GM18873 (cell line): Measurements from ENCODE around the gene SH3TC2.

Source experiments
- ATAC-seq: cut with Tn5 transposase; IDR thresholded peaks from one replicate; pipeline ENCODE4 v1.9.1; 2021; ENCODE audit warnings: mild to moderate bottlenecking, moderate library complexity, moderate number of reproducible peaks; ENCODE audit not compliant: unreplicated experiment, low FRiP score

SH3TC2 gene

DNA sequence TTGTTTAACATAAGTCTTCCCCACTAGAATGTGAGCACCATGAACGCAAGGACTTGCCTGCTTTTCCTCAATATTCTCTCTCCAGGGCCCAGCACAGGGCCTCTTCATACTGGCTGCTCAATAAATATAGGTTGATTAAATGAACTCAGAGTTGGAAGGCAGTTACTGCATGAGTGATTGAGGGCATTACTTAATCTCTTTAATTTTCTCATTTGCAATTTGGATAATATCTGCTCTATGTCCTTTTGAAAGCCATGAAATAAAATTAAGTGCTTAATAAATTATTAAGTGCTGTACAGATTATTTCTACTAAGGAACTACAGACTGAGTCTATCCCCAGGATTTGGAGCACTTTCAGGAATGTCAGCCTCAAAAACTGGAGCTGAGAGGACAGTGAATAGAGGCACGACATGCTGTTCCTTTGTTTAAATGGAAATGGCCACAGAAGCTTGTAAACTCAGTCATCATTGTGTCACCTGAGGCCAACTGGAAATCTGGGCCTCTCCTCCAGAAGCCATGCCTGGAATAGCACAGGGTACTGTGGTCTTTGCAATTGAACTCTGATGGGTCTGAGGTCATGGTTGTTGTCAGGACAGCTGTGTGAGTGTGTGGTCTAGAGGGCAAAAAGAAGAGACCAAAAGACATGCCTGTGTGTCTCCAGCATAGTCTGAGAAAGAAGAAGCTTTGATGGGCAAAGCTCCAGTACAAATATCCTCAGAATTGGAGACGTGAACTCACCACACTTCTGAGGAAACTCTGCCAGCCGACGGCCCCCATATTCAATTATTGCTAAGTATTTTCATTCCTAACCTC is 86.1 kb downstream of the SH3TC2 start:
- no peak for ATAC-seq

DNA sequence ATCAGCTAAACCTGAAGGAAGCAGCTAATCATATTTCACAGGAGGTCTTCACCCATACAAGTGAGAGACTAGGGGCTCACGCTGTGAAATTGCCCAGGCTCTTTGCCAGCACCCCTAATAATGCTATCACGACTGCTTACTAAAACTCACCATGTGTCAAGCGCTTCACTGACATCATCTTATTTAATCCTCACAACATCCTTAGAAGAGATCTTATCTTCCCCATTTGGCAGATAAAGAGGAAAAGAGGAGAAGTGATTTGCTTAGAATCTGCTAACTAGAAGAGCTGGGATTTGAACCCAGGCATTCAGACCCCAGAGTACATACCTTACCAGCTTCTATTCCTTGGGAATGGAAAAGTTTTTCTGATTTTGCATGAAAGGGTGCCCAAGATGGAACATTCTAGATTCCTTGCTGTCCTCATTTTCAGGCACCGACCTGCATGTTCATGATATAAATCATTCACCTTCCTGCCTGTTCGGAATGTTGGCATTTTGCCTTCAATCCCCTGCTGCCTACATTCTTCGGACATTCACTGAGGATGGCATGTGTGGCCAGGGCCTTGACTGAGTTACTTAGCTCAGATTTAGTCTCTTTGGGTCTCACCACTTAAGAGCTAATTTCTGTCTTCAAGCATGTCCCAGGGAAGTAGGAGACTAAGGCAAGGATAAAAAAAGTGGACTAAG is 88.1 kb downstream of the SH3TC2 start:
- no peak for ATAC-seq

DNA sequence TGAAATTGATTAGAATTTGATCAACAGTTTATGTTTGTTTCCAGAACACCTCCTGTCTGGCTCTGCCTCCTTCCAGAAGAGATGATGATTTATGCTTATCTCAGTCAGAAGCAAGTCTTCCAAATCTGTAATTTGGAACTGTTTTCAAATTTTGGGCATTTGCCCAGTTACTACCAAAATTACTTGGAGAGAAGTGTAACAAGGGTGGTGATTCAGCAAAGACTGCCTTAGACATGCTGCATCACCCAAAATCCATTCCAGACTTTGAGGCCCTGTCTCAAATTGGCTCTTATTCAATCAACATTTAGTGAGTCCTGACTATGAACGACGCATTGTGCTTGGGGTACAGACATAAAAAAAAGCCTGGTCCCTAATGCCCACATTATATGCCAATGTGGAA is 89.4 kb downstream of the SH3TC2 start:
- ATAC-seq: no peak

DNA sequence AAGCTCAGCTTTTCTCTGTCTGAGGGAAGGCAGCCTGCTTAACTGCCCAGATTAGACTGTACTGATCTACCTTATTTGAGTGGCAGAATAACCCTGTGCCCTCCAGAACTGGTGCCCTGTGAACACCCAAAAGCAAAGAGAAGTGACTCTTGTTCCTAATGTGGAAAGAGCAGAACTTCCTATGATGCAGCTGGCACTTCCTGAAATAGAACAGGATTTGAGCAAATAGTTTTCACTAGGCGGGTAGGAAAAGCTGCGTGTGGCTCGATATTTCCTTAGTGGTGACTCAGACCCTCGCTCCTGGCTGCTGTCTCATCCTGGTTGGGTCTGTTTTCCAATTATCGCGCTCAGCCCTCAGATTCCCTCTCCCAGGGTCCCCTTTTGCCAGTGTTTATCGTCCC is 89.9 kb downstream of the SH3TC2 start:
- no peak for ATAC-seq

DNA sequence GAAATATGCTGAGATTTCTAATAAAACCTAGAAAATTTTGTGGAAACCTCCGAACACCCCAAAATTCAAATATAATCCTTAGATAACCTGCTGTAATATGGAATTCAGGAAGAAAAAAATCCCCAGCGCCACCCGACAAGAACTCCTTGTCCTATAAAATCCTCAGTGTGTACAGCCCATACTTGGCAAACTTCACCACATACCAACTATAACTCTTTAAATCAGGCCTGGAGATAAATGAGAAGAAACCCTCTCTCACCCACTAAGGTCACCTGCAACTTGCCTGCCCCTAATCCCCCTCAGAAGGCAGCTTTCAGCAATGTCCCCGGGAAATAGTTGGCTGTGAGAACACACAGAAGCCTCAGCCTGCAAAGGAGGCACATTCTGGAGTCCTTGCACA is 90.5 kb downstream of the SH3TC2 start:
- ATAC-seq: no peak

DNA sequence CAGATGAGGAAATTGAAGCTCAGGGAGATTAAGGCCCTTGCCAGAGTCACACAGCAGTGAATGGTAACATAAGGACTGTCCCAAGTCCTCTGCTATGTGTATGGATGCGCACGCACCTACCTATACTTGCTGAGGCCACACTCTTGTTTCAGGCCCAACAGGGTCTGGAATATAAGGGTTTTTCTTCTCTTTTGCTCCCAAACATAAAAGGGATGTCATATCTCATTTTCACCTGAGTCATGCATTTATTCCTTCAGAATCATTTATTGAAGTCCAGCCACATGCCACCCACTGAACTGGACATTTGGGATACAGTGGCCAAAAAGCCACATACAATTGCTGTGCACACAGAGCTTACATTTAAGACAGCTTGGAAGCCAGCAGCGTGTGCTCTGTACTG is 92.0 kb downstream of the SH3TC2 start:
- no peak for ATAC-seq

DNA sequence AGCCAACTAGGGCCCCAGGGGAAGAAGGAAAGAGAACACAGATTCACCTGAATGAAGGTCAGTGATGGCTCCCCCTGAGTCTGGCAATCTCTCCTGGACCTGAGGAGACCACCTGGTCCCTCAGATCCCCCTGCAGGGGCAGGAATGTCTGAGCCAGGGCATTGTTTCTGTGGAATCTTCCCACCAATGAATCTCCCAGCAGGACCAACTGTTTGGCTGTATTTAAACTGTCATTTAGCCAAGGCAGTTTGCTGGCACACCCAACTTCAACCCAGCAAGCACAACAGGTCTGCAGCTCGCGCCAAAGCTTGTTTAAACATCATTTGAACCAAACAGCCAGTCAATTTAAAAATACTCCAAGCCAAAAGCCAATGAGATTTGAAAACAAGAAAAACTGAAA is 92.6 kb downstream of the SH3TC2 start:
- no peak for ATAC-seq

DNA sequence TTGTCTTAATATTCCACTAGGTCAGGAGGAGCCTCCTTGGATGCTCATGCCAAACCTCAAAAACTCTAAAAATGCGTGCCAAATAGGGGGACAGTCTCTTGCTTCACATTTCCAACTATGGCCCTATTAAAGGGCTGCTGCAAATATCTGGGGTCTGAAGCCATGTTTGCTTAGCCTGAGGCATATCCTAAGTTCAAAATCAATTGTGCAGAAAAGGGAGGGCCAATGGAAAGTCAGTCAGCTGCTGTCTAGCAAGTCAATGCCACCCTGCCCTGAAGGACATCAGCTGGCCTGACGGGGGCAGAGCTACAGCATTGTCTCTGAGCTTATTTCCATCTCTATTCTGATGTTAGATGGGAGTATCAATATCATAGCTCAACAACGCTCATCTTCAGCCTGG is 93.6 kb downstream of the SH3TC2 start:
- ATAC-seq: no peak

DNA sequence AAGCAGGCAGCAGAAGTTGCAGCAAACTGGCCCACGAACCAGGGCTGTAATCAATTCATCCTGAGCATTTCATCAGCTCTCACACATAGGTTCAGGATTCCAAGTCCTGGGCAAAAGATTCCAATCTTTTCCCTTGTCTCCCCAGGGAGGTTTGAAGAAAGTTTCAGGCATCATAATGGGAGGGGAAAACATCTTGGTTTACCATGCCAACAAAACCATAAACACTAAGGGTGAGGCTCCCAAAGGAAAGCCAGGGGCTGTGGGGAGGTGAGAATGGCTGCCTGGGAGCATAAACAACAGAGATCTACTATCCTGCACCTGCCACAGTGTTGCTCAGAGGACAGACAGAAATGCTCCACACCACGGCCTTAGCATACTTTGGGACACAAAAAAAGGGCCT is 94.6 kb downstream of the SH3TC2 start:
- ATAC-seq: no peak

DNA sequence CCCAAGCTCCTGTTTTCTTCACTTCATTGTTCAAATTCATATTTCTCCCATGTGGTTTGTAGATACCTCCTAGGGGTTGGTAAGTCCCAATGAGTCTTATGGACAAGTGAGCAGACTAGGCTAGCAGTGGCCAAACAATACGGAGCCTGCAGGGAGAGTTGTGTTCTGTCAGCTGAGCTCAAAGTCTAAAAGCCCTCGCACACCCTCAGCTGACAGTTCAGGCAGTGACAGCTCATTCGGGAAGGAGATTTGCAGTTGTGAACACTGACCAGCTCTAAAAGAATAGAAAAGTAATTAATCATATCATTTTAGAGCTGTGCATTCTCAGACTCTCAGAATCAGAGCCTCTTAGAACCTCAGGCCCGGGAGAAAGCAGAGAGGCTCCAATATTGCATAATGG is 95.1 kb downstream of the SH3TC2 start:
- ATAC-seq: no peak

DNA sequence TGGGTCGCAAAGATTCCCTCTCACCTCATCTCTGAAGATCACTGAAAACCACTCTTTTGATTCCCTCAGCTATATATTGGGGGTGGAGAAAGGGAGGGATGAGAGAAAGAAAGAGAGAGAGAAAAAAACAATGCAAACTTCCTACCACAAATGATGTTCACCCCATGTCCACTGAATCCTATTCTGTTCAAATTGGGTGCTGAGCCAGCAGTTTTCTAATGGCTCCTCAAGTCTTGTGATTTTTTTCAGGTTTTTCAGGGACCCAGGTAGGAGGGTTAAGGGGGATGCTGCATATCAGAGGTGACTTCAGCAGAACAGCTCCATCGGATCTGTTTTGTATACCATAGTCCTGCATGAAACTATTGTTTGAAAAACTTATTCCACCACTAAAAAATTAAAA is 95.9 kb downstream of the SH3TC2 start:
- ATAC-seq: no peak

DNA sequence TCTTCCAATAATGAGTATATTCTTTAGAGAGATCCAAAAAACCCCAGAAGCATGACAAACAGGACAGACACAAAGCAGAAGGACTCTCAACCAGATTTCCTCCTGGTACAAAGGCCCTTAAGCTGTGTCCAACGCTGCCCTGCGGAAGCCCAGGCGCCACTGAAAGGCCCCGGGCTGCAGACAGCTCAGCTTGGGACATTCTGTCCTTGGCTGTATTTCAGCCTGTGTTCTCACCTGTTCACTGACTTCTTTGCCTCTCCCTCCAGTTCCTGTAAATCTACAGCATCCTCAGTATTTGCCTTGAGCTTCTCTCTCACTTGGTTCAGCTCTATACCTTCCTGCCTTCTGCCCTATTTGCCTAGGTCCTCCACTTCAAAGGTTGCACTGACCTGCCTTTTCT is 96.5 kb downstream of the SH3TC2 start:
- ATAC-seq: no peak

DNA sequence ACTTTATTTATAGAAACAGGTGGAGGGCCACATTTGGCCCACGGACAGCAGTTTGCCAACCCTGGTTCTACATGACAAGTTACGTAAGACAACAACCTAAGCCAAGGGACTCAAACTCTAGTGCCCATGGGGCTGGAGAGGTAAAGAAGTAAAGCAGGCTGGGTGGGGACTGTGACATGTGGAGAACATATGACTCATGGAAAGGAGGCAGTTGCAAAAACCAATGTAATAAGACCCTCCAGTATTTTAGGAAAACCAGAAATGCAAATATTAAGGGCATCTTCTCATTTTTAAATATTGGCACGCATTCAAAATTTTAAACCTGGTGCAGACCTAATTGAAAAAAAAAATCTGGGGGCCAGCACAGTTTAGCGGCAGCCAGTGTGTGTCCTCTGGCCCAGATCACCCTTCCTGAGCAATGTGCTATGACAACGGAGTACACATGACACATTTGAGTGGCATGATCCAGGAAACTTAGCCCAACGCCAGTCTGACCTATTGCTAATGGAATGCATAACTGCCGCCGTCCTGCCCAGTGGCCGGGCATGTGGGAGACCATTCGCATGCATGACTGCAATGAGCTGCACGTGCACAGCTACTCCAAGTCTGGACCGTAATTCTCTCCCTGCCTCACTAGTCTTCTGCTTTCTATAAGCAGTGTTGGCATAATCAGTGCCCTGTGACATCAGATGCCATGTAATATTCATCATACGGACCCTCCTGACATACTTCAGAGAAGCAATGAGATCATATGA is 97.2 kb downstream of the SH3TC2 start:
- ATAC-seq: no peak

DNA sequence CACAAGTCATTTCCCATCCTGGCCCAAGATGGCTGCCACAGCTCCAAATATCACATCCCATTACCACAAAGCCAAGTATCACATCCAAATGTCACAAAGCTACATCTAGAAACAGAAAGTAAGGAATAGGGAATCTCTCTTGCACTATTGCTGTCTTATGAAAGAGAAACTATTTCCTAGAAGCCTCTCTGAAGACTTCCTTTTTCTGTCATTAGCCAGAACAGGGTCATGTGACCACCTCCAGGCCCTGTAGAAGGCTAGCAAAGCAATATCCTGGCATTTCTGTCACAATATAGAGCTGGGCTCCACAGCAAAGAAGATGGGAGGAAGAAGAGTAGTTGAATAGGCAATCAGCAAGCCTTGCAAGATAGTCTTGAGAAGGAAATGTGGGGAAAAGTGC is 99.2 kb downstream of the SH3TC2 start:
- no peak for ATAC-seq

DNA sequence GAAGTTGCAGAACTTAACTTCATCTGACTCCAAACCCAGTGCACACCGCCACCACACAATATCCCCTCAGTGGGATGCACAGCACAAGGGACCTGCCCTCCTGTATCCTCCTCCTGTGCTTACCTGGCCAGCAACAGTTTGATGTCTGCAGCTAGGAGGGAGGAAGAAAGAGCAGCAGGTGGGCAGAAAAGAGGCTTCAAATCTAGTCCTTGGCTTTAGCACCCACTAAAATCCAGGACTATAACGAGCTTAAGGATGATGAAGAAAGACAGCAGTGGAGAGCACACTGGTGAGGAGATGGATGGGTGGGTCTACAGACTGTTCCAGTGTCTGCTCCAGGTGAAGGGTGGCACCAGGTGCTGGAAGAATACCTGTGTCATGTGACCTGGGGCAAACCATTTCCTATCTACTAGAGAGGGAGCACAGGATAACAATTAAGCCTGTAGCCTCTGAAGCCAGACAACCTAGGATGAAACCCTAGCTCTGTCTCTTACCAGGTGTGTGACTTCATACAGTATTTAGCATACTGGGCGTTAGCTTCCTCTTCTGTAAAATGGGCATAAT is 100.0 kb downstream of the SH3TC2 start:
- no peak for ATAC-seq

DNA sequence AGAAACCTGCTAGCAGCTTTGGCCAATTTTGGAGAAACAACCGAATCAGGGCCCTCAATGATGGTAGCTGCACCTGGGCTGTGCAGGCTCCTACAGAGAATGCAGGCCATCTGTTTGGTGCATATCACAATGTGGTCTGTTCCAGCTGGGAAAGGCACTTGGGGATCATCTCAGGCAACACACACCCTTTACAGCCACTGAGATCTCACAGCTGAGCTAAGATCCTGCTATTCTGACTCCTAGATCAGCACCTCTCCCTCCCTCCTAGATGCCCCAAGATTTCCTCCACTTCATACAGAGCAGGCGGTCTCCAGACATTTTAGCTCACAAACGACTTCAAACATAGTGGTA is 100.7 kb downstream of the SH3TC2 start:
- no peak for ATAC-seq

DNA sequence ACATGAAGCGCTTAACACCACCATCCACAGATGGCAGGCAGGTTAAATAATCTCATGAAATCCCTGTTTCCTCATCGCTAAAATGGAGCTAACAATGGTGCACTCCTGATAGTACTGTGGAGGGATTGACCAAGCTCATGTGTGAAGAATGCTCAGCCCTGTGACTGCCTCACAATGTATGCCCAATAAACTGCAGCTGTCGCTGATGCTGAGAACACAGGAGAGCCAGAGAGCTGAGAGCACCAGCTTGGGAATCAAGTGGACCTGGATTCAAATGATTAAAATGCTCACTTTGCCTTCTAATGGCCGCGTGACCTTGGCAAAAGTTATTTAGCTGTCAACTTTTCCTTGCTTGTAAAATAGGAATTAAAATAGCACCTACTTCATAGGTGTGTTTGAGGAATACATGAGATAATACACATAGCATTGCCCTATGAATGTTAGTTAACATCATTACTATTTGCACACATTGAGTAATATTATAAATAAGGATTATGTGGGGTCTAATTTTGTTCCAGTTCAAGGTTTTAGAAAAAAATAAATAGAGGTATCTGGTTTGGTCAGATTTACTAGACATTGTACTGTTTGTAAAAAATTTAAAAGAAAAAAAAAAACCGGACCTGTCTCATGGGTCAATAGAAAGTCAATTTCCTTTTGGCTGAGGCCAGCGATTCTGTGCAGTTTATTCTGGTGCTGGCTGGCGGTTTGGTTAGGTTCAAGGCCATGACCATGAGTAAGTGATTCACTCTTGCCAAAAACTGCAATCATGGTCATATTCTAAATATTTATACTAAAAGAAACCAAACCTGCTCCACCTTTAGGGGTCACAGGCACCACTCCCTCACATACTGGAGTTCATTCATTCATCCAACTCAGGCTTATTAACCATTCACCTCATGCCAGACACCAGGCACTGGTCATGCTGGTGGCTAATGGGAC is 101.3 kb downstream of the SH3TC2 start:
- no peak for ATAC-seq

DNA sequence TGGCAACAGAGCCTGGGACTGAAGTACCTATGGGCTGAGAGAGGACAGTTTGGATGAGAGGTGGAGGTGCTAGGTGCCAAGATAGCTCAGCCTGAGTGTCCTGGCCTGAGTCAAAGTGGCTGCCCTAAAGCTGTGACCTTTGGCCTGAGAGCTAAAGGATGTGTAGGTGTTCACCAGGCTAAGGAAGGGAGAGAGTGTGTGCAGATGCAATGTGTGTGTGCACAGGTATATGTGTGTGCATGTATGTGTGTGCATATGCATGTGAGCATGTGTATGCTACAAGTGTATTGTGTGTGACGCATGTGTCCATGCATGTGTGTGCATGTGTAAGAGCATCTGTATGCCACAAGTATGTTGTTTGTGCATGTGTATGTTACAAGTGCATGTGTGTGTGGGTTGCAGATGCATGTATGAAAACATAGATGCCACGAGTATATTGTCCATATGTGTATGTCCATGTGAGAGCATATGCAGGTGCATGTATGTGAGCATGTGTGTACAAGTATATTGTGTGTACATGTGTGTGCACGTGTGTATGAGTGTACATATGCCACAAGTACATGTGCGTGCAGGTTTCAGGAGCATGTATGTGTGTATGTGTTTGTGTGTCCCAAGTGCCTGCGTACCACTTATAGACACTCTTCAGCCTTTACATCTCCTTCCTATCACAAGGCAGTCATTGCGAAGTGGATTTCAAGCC is 102.6 kb downstream of the SH3TC2 start:
- ATAC-seq: no peak

DNA sequence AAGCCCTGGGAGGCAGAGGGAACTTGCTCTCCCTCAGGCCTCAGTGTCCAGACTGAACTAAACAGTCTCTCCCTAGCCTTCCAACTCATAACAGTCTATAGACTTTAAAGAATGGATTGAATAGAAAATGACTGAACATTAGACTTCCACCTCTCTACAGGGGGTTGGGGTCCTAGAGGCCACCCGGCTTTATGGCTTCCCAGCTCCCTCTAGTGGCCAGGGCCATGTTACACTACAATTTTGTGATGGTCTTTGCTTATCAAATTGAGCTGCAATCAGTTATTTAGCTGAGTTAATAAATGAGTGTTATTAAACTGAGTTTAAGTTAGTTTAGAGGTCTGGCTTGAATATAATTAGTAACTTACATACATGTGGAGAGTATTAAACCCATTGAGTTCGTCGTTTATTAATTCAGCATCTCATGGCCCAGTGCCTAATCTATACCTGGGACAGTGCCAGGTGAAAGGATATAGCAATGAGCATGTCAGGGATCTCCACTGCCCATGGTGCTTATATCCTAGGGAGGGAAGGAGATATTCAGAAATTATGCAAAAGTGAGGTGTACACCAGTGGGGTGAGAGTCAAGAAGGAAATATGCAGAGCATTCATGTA is 105.2 kb downstream of the SH3TC2 start:
- ATAC-seq: no peak
